Embryonic facial prominence (tissue), 1 donor: ENCODE results near the gene MLPH.
A peak's percentile ranks its signal among the peaks of the same experiment; 100 is the strongest.

Experiments
- DNase-seq: peaks from one replicate; pipeline ENCODE4 v3.0.0-alpha.2; 2016; ENCODE audit errors: extremely low spot score

Gene MLPH, protein sequence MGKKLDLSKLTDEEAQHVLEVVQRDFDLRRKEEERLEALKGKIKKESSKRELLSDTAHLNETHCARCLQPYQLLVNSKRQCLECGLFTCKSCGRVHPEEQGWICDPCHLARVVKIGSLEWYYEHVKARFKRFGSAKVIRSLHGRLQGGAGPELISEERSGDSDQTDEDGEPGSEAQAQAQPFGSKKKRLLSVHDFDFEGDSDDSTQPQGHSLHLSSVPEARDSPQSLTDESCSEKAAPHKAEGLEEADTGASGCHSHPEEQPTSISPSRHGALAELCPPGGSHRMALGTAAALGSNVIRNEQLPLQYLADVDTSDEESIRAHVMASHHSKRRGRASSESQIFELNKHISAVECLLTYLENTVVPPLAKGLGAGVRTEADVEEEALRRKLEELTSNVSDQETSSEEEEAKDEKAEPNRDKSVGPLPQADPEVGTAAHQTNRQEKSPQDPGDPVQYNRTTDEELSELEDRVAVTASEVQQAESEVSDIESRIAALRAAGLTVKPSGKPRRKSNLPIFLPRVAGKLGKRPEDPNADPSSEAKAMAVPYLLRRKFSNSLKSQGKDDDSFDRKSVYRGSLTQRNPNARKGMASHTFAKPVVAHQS

GRCh38 chr2:237486819-237487448 lies at the start of gene MLPH:
MLPH (plus strand) TSS chr2:237487251; CDS start chr2:237493427, 6,176 bp downstream.
- DNase-seq = no peak

DNA sequence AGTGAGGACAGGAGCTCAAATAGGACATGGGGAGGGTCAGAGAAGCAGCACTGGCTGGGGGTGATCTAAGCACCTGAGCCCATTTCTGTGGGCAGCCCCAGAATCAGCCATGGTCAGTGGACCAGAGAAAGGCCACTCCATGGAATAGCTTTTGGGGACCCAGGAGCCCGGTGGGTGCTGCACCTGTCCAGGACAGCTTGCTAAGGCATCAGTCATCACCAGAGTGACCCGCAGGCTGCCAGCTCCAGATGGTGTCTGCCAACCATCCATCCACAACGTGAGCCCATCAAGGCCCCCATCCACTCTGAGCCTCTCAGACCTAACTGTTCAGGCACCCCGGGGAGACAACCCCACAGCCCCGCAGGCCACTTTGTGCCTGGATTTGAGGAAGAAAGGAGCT lies 49.5 kb upstream of the MLPH start:
- no peak for DNase-seq

GRCh38 chr2:237438080-237438940 lies 48.7 kb upstream of the MLPH start:
- DNase-seq = no peak

- no peak for DNase-seq
These were observed 46.2 kb upstream of the MLPH start for GRCh38 chr2:237440819-237441281.

DNA sequence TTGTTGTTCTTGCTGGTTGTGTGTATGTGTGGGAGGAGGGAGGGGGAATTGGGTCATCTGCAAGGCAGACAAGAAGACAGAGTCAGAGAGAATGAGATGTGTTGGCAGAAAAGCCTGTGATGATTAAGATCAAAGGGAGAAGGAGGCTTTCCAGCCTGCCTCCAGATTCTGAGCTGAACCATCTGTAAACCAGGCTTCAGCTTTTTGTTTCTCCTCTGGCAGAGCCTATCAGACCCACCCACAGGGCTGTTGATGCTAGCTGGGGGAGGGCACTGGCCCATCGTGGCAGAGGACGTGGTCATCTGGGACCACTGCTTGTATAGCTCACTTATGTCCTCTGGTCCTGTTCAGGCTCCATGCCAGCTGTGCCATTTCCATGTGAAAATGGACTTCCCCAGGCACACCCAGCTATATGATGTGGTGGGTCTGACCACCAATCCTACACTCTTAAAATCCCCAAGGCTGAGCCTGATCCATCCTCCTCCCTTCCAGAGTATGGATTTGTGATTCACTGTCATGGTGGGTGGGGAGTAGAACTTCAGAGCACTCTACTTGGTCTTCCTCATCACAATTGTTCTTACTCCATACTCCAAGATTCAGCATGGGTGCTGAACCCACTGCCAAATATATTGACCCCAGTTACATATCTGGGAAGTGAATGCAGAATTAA lies 45.3 kb upstream of the MLPH start:
- DNase-seq = no peak

GRCh38 chr2:237444071-237444470 lies 43.0 kb upstream of the MLPH start:
- DNase-seq = no peak

DNA sequence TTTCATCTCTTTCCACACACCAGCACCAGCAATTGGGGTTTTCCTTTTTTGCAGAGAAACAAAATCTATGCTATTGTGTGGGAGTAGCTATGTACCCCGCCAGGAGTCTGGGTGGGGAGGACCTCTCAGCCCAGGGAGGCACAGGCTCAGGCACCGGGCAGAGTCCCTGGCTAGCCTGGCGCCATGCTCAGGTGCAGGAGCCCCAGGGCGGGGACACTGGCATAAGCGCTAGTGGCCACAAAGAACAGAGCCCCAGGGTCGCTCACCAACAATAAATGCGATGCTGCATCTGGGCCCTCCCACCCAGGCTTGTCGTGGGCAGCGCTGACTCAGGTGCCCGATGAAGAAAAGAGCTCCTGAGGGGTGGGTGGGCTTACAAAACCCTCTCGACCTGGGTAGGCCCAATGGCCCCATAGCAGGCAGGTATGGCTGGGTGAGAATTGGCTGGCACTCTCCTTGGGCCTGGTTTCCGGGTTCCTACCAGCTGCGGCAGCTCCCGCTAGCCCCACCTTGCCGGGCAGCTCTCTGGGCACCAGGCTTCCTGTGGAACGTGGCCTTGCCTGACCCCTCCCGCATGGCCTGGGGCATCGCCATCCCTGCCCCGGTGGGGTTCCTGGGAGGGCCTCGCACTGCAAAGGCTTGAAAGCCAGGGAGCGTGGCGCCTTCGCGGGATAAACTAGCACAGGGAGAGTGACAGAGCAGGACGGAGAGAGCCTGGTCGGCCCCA lies 41.3 kb upstream of the MLPH start:
- DNase-seq = no peak

DNA sequence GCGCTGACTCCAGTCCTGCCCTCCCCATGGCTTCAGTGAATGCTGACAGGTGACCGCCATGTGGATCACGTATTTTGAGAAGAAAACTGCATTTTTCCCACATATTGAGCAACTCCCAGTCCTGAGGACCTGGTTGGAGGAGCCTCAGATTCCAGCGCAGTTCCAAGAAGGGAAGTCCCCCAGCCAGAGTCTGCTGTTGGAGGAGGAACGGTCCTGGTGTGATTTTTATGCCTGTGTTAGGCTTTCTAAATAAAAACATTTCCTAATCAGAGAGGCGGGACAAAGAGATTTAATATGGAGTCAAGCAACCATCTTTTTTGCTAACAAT lies 40.7 kb upstream of the MLPH start:
- DNase-seq = no peak

DNA sequence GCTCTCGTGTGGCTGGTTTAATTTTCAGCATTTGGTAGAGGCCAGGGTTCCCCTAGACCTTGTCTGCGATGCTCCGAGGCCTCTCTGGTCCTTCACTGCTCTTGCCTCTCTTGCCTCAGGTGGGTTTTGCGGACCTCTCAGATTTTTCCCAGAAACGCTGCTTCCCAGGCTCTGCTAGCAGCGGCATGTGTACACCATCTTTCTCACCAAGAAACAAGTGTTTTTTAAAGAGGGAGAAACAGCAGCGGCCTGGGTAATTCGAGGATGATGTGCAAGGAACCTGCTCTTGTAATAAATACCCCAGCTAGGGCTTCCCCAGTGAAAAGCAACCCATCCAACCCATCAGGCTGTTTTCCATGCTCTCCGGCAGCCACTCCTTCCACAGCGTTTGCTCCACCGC lies 39.6 kb upstream of the MLPH start:
- DNase-seq = no peak

- DNase-seq = no peak
These were observed 38.9 kb upstream of the MLPH start for GRCh38 chr2:237448171-237448570.

- no peak for DNase-seq
These were observed 38.4 kb upstream of the MLPH start for GRCh38 chr2:237448626-237449025.

DNA sequence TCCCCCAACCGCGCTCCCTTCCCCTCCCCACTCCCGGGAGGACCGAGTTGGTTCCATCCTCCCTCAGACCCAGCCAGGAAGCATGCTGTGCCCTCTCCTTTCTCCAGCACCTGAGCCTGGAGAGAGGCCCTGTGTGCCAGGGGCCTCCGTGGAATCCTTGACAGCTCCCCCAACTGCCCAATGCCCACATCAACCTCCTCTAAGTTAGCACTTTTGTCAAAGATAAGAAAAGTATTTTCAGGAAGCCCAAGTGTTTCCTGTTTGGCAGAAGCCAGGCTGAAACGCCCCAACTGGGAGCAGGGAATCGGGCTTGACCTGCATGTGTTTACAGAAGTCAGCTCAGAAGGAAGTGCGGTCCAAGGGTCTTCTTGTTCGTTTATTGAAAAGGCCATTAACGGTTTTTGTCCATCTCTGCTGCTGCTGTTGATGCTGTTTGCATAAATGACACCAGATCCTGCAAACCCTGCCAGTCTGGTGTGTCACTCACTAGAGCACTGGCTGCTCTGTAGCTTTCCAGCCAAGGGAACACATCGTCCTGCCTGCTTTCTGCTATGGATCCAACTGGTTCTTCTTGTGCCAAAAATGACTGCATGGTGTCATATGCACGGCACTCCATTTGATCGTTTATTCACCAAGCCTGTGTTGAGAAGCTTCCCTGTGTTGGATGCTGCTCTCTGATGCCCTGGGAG lies 37.7 kb upstream of the MLPH start:
- no peak for DNase-seq

DNA sequence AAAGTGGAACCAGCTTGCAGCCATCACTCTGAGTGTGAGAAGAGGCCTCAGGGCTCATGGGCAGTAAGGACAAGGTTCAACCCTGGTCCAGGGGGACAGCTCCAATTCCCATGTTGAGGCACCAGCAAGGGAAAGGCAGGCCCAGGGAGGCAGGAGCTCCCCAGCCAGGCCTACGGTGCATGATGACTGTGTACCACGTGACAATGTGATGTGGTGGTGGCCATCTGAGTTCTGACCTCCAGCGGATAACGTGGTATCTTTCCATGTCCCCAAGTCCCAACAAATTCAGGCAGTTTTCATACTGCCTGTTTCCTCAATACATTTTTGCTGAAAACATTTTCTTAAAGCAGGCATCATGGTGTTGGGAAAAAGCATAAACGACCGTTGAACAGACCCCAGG lies 36.9 kb upstream of the MLPH start:
- no peak for DNase-seq

DNA sequence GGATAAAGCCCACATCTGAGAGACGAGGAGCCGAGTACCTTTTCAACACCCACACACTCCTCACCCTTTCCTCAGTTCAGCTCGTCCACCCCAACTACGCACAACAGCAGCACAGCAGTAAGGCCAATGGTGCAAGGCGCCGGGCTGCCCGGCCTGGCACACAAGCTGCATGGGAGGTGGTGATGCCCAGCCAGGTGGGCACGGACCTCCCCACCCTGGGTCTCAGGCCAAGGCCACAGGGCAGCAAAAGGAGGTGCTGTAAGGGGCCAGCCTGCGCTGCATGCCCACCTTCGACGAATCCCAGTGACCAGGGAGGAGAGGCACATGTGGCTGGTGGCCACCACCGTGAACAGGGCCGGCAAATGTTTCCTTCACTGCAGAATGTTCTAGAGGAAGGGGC lies 36.5 kb upstream of the MLPH start:
- no peak for DNase-seq

DNA sequence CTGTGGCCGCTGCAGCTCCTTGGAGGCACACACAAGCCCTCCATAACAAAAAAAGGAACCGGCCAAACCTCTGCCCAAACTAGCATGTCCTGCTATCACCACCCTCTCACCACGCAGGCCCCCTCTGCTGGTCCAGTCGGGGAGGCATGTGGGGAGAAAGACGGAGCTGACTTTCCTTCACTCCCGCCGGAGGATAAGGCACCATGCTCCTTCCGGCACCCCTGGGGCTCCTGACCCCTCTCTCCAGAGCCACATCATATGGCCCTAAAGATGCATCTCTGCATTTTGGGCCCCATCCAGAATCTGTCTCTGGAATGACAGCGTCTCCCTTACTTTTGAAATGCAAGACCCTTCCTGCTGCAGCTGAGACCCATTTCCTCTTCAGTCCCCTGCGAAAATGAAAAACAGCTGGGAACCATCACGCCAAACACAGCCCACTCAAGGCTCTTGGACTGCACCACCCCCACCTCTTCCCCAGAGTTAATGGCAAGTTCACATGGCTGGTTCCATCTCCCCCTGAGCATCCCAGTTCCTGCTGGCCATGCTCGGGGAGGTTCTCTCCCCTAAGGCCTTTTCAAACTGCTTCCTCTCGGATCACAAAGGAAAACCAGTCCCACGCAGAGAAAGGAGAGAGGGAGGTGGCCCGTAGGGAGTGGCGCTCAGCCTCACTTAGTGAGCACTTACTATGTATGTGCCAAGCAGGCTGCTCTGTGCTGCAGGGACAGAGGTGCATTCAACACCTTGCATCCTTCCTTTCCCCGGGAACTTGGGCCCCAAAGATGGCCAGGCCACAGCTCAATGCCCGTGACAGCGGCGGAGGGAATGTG lies 35.2 kb upstream of the MLPH start:
- DNase-seq = peak; percentile 46

DNA sequence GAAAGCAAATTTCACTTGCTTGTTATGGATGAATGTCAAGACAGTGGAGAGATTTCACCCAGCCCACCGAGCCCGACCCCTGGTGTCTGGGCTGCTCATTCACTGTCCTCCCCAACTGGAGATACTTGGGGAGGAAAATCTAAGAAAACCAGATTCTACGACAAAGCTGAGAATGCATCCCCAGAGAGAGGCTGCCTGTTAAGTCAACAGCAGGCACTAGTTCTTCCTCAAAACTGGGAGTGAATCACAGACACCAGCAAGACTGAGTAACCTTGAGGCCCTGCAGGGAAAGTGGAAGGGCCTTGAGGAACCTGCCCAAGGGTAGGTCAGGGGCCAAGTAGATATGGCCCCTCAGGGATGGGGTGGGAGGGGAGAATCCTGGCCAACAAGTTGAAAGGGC lies 34.2 kb upstream of the MLPH start:
- no peak for DNase-seq

- DNase-seq = no peak
These were observed 33.4 kb upstream of the MLPH start for GRCh38 chr2:237453671-237454070.

- no peak for DNase-seq
These were observed 31.3 kb upstream of the MLPH start for GRCh38 chr2:237455764-237456163.

- DNase-seq = no peak
These were observed 30.7 kb upstream of the MLPH start for GRCh38 chr2:237456200-237456843.
